Astrocyte (in vitro differentiated cells and primary cell): ENCODE measurements around the gene ZNF557. TPM values are rescaled to one million over a fixed set of nuclear protein-coding genes. Genes with fewer than 3 reads are reported as not detected.

Experiments
- DNase-seq: peaks from one replicate; pipeline ENCODE4 v3.0.0-alpha.2; 2010; ENCODE audit warnings: low read depth
- FAIRE-seq: peaks from 2 replicates; lab custom pipeline; 2011; peaks lifted over from hg19 to GRCh38; lab: Jason Lieb, UNC
- H2AFZ ChIP-seq: 2 replicates; pipeline ENCODE4 v1.6.0; 2012; ENCODE audit warnings: low read depth, low read length, inconsistent platforms
- H3K27ac ChIP-seq: 2 replicates; pipeline ENCODE4 v1.5.1; 2011; ENCODE audit warnings: low read depth, low read length, inconsistent platforms
- H3K27me3 ChIP-seq: 2 replicates; pipeline ENCODE4 v1.6.0; 2011; ENCODE audit warnings: low read length, inconsistent platforms; ENCODE audit not compliant: insufficient read depth
- H3K36me3 ChIP-seq: 2 replicates; pipeline ENCODE4 v1.5.1; 2011; ENCODE audit warnings: low read length, inconsistent platforms; ENCODE audit not compliant: insufficient read depth
- H3K4me1 ChIP-seq: 2 replicates; pipeline ENCODE4 v1.5.1; 2011; ENCODE audit warnings: low read length, inconsistent platforms; ENCODE audit not compliant: insufficient read depth
- H3K4me2 ChIP-seq: 2 replicates; pipeline ENCODE4 v1.6.0; 2012; ENCODE audit warnings: low read length, inconsistent platforms
- H3K4me3 ChIP-seq: 2 replicates; pipeline ENCODE4 v1.5.1; 2011; ENCODE audit warnings: low read depth, mild to moderate bottlenecking, low read length, inconsistent platforms; ENCODE audit not compliant: insufficient read depth
- H3K79me2 ChIP-seq: 2 replicates; pipeline ENCODE4 v1.6.0; 2012; ENCODE audit warnings: mild to moderate bottlenecking, low read length, inconsistent platforms; ENCODE audit not compliant: insufficient read depth
- H3K9ac ChIP-seq: 2 replicates; pipeline ENCODE4 v1.6.0; 2012; ENCODE audit warnings: mild to moderate bottlenecking, low read length, inconsistent platforms
- H3K9me3 ChIP-seq: 2 replicates; pipeline ENCODE4 v1.5.1; 2012; ENCODE audit warnings: low read depth, mild to moderate bottlenecking, low read length, inconsistent platforms; ENCODE audit not compliant: insufficient read depth
- H4K20me1 ChIP-seq: 2 replicates; pipeline ENCODE4 v1.6.0; 2012; ENCODE audit warnings: low read length, inconsistent platforms; ENCODE audit not compliant: insufficient read depth
- H3K27ac Mint-ChIP-seq: one replicate; pipeline ENCODE4 v1.8.0; 2021; ENCODE audit warnings: mild to moderate bottlenecking, mixed read lengths; ENCODE audit not compliant: unreplicated experiment
- H3K27me3 Mint-ChIP-seq: one replicate; pipeline ENCODE4 v1.8.0; 2021; ENCODE audit warnings: low read depth, mixed read lengths; ENCODE audit not compliant: unreplicated experiment
- H3K36me3 Mint-ChIP-seq: one replicate; pipeline ENCODE4 v1.8.0; 2021; ENCODE audit warnings: low read depth, mixed read lengths; ENCODE audit not compliant: unreplicated experiment
- H3K4me1 Mint-ChIP-seq: one replicate; pipeline ENCODE4 v1.8.0; 2021; ENCODE audit warnings: low read depth, mixed read lengths; ENCODE audit not compliant: unreplicated experiment
- H3K4me3 Mint-ChIP-seq: one replicate; pipeline ENCODE4 v1.8.0; 2021; ENCODE audit warnings: mild to moderate bottlenecking, moderate library complexity, mixed read lengths; ENCODE audit not compliant: unreplicated experiment
- H3K9me3 Mint-ChIP-seq: one replicate; pipeline ENCODE4 v1.8.0; 2021; ENCODE audit warnings: mild to moderate bottlenecking, mixed read lengths; ENCODE audit not compliant: unreplicated experiment
- CTCF ChIP-seq: IDR thresholded peaks from 2 replicates; pipeline ENCODE4 v1.5.1; 2011; ENCODE audit warnings: low read depth, mild to moderate bottlenecking, inconsistent platforms, low read length, moderate library complexity; ENCODE audit not compliant: insufficient read depth
- EZH2 ChIP-seq: IDR thresholded peaks from 2 replicates; pipeline ENCODE4 v1.6.1; 2012; ENCODE audit warnings: mild to moderate bottlenecking, low read length, inconsistent platforms; ENCODE audit not compliant: insufficient read depth
- total RNA-seq: library from RNA; stranded (reverse); gene quantifications from 2 replicates; pipeline ENCODE4 v1.2.1, GENCODE V29; 2021

Gene ZNF557
- total RNA-seq, 1 donor from 2014 or later = 9.6 TPM

GRCh38 chr19:7137120-7137519 lies 67.6 kb downstream of the ZNF557 start:
- FAIRE-seq (no peak), DNase-seq (no peak)
- Histone ChIP-seq H3K27me3 (no peaks in the 10 kb centered on the region), H3K27ac (no peak overlapping the region), H3K36me3 (no peaks in the 10 kb centered on the region), H2AFZ (no peak overlapping the region), H3K4me1 (no peaks in the 10 kb centered on the region), H3K4me3 (no peak overlapping the region), H3K79me2 (no peaks in the 10 kb centered on the region), H3K9me3 (no peaks in the 10 kb centered on the region), H3K4me2 (no peak overlapping the region), H3K9ac (no peak overlapping the region), H4K20me1 (no peaks in the 10 kb centered on the region)
- H3K27me3 Mint-ChIP-seq = no peaks in the 10 kb centered on the region
- H3K9me3 Mint-ChIP-seq = no peaks in the 10 kb centered on the region
- TF ChIP-seq CTCF (no peak), EZH2 (no peak)
- no peak overlapping the region for H3K4me3 Mint-ChIP-seq
- no peak overlapping the region for H3K27ac Mint-ChIP-seq
- peaks cover 11% of the 10 kb centered on the region for H3K36me3 Mint-ChIP-seq
- H3K4me1 Mint-ChIP-seq = no peaks in the 10 kb centered on the region

Other genes with a start within 250 kb of the ZNF557 start
- gene ADGRE1, start 182.1 kb upstream of the ZNF557 start, total RNA-seq = not detected in 2 replicates
- not detected in 2 replicates for gene MBD3L2B, start 48.3 kb upstream of the ZNF557 start, total RNA-seq
- not detected in 2 replicates for gene MBD3L5, start 39.1 kb upstream of the ZNF557 start, total RNA-seq
- gene MBD3L4, start 29.5 kb upstream of the ZNF557 start, total RNA-seq = not detected in 2 replicates
- 0.57 TPM in 1 of 2 replicates, not detected in the other for gene MBD3L2, start 20.4 kb upstream of the ZNF557 start, total RNA-seq
- not detected in 2 replicates for gene MBD3L3, start 11.0 kb upstream of the ZNF557 start, total RNA-seq
- gene INSR, start 224.7 kb downstream of the ZNF557 start, total RNA-seq = 7.9 and 9.2 TPM in 2 replicates